Measurements from ENCODE around the gene NDEL1. TPM values are rescaled to one million over a fixed set of nuclear protein-coding genes. Genes with fewer than 3 reads are reported as not detected.

Gene NDEL1
- total RNA-seq, 1 experiment from 2014 or later, result 39.2 TPM

- Histone ChIP-seq H3K9me2 (ENCODE audit: insufficient read depth) (no peaks in the 10 kb centered on the region), H3K27ac (ENCODE audit: low read depth, low read length) (no peak overlapping the region), H2AFZ (ENCODE audit: low read depth, low read length, poor library complexity, severe bottlenecking) (no peak overlapping the region), H4K20me1 (ENCODE audit: insufficient read depth) (no peaks in the 10 kb centered on the region), H3K79me2 (ENCODE audit: insufficient read depth, low read length) (no peaks in the 10 kb centered on the region), H3K27me3 (ENCODE audit: insufficient read depth, low read length) (no peaks in the 10 kb centered on the region), H3K4me2 (ENCODE audit: low read length) (0 out of 2 replicates have a peak overlapping the region, but pooled peaks have one; percentile 49), H3K9ac (ENCODE audit: low read length) (no peak overlapping the region), H3K4me1 (ENCODE audit: control insufficient read depth in 1 of 2, insufficient read depth in 2 of 2, low read length in 2 of 2) (peaks cover 9 to 37% of the 10 kb centered on the region in 2 experiments), H3K9me3 (ENCODE audit: control insufficient read depth in 1 of 2, insufficient read depth in 1 of 2, low read depth in 1 of 2, low read length in 2 of 2) (no peaks in the 10 kb centered on the region), H3K4me3 (replicated peaks in 1 of 2; ENCODE audit: low read depth in 1 of 2, low read length in 2 of 2) (no peak overlapping the region), H3K36me3 (ENCODE audit: control insufficient read depth in 1 of 2, insufficient read depth in 2 of 2, low read length in 2 of 2) (no peaks in the 10 kb centered on the region)
- DNase-seq (ENCODE audit: low read depth, low spot score), result no peak
- intact Hi-C loops (cut with micrococcal nuclease), result loop anchor here (2.0 kb wide), 1 partner anchor 336 kb away; no protein-coding TSS in a partner anchor
- no peak for ATAC-seq
- CTCF ChIA-PET, result interaction anchor here (1.0 to 2.2 kb wide), 9 partner anchors 10 to 375 kb away, joined by 3 to 27 read pairs (median 9); partner anchors contain the start of genes MYH10 and NDEL1
- TF ChIP-seq ZFX (IDR thresholded peaks at IDR 0.05) (no peak), SIN3A (IDR thresholded peaks at IDR 0.05; ENCODE audit: low read depth) (no peak), JUND (IDR thresholded peaks at IDR 0.05) (no peak), FOSL1 (IDR thresholded peaks at IDR 0.05; ENCODE audit: low read depth) (no peak), EZH2 (IDR thresholded peaks at IDR 0.05) (no peak), CTCF (IDR thresholded peaks at IDR 0.05 in 2 of 3, conservative IDR thresholded peaks at IDR 0.05 in 1 of 3; ENCODE audit: borderline replicate concordance in 1 of 3, insufficient read depth in 1 of 3, low read depth in 2 of 3, low read length in 2 of 3) (no peak), ATF3 (IDR thresholded peaks at IDR 0.05) (no peak), EGR1 (IDR thresholded peaks at IDR 0.05; ENCODE audit: low read depth) (no peak)
- POLR2A ChIA-PET, result interaction anchor here (1.5 to 3.1 kb wide), 2 partner anchors 24 to 27 kb away, joined by 11 to 14 read pairs; partner anchors contain the start of gene NDEL1
- BruUV-seq (replicated peaks), result no TSS peak
- RAD21 ChIA-PET (ENCODE audit: low non-redundant PET in 1 of 2, low total read pairs in 2 of 2, uncharacterized antibody in 2 of 2, unreplicated experiment in 2 of 2), result interaction anchor here (1.0 kb wide), 2 partner anchors 27 to 335 kb away, joined by 3 to 6 read pairs; no protein-coding TSS in a partner anchor
Observed at GRCh38 chr17:8410883-8411238, 24.8 kb upstream of the NDEL1 start.

GRCh38 chr17:8412089-8412488 is 23.6 kb upstream of the NDEL1 start:
- intact Hi-C loops (cut with micrococcal nuclease), result no loop called here
- no TSS peak for BruUV-seq (replicated peaks)
- no peak overlapping the region for H3K9ac ChIP-seq (ENCODE audit: low read length)
- H3K27me3 ChIP-seq (ENCODE audit: insufficient read depth, low read length), result no peaks in the 10 kb centered on the region
- no peak overlapping the region for H3K4me2 ChIP-seq (ENCODE audit: low read length)
- no peaks in the 10 kb centered on the region for H4K20me1 ChIP-seq (ENCODE audit: insufficient read depth)
- no peak overlapping the region for H3K4me3 ChIP-seq (replicated peaks in 1 of 2; ENCODE audit: low read depth in 1 of 2, low read length in 2 of 2)
- no peak overlapping the region for H3K27ac ChIP-seq (ENCODE audit: low read depth, low read length)
- H3K36me3 ChIP-seq (ENCODE audit: control insufficient read depth in 1 of 2, insufficient read depth in 2 of 2, low read length in 2 of 2), result no peaks in the 10 kb centered on the region
- ChIA-PET RAD21 (ENCODE audit: low non-redundant PET in 1 of 2, low total read pairs in 2 of 2, uncharacterized antibody in 2 of 2, unreplicated experiment in 2 of 2) (no interaction called here), CTCF (no interaction called here), POLR2A (no interaction called here)
- ATAC-seq, result no peak
- H2AFZ ChIP-seq (ENCODE audit: low read depth, low read length, poor library complexity, severe bottlenecking), result no peak overlapping the region
- H3K79me2 ChIP-seq (ENCODE audit: insufficient read depth, low read length), result no peaks in the 10 kb centered on the region
- no peak for DNase-seq (ENCODE audit: low read depth, low spot score)
- no peaks in the 10 kb centered on the region for H3K9me2 ChIP-seq (ENCODE audit: insufficient read depth)
- peaks cover 9 to 32% of the 10 kb centered on the region in 2 experiments for H3K4me1 ChIP-seq (ENCODE audit: control insufficient read depth in 1 of 2, insufficient read depth in 2 of 2, low read length in 2 of 2)
- H3K9me3 ChIP-seq (ENCODE audit: control insufficient read depth in 1 of 2, insufficient read depth in 1 of 2, low read depth in 1 of 2, low read length in 2 of 2), result no peaks in the 10 kb centered on the region
- TF ChIP-seq SIN3A (IDR thresholded peaks at IDR 0.05; ENCODE audit: low read depth), result no peak
- TF ChIP-seq REST (IDR thresholded peaks at IDR 0.05; ENCODE audit: low read depth), result no peak
- no peak for TF ChIP-seq ZBTB33 (IDR thresholded peaks at IDR 0.05; ENCODE audit: extremely low read depth, insufficient replicate concordance, low read length)
- no peak for TF ChIP-seq RAD21 (IDR thresholded peaks at IDR 0.05; ENCODE audit: low read depth)
- no peak for TF ChIP-seq MAX (IDR thresholded peaks at IDR 0.05)
- no peak for TF ChIP-seq ZFX (IDR thresholded peaks at IDR 0.05)
- TF ChIP-seq JUND (IDR thresholded peaks at IDR 0.05), result no peak

Data from HCT116 (cell line).